GM06990 (cell line): Measurements from ENCODE around the gene AOX1.
"Not testable (repeated sequence)": the region's sequence is repeated elsewhere in the genome, so short reads cannot be mapped to it uniquely, and the experiment has no call there.

Experiments used
- DNase-seq: peaks from one replicate; pipeline ENCODE4 v3.0.0-alpha.2; 2011; ENCODE audit not compliant: insufficient read length; ENCODE audit errors: extremely low read depth
- H3K27me3 ChIP-seq: replicated peaks from 2 replicates; pipeline ENCODE4 v1.6.0; 2011; ENCODE audit warnings: low read length; ENCODE audit not compliant: control insufficient read depth, insufficient read depth
- H3K36me3 ChIP-seq: 2 replicates; pipeline ENCODE4 v1.5.1; 2011; ENCODE audit warnings: low read length; ENCODE audit not compliant: control insufficient read depth, insufficient read depth
- H3K4me3 ChIP-seq: replicated peaks from 2 replicates; pipeline ENCODE4 v1.5.1; 2011; ENCODE audit warnings: low read depth, mild to moderate bottlenecking, control low read depth, low read length
- TF ChIP-seq, protein P1 (sequence below): IDR thresholded peaks from 2 replicates; pipeline ENCODE4 v1.5.1; 2011; ENCODE audit warnings: low read length, control low read depth, mild to moderate bottlenecking, inconsistent platforms; ENCODE audit not compliant: insufficient read depth, poor library complexity, severe bottlenecking

The AOX1 gene

DNA sequence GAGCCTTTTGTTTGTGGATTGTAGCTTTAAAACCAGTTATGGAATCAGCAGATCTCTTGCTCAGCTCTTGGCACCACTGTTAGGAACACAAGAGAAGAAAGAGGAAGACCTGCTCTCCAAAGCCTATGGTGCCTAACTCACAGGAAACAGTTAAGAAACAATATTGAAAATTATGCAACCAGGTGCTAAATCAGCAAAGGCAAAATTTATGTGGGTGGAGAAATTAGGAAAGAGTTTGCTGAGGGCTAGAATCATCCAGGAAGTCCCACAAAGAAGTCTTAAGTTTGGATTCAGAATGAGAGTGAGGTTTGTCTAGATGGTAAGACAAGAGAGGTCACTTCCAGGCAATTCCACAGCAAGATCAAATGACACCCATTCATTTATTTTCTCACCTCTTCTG, 49.4 kb downstream of the AOX1 start:
- TF ChIP-seq, protein P1, sequence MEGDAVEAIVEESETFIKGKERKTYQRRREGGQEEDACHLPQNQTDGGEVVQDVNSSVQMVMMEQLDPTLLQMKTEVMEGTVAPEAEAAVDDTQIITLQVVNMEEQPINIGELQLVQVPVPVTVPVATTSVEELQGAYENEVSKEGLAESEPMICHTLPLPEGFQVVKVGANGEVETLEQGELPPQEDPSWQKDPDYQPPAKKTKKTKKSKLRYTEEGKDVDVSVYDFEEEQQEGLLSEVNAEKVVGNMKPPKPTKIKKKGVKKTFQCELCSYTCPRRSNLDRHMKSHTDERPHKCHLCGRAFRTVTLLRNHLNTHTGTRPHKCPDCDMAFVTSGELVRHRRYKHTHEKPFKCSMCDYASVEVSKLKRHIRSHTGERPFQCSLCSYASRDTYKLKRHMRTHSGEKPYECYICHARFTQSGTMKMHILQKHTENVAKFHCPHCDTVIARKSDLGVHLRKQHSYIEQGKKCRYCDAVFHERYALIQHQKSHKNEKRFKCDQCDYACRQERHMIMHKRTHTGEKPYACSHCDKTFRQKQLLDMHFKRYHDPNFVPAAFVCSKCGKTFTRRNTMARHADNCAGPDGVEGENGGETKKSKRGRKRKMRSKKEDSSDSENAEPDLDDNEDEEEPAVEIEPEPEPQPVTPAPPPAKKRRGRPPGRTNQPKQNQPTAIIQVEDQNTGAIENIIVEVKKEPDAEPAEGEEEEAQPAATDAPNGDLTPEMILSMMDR = no peak
- Histone ChIP-seq H3K36me3 (no peaks in the 10 kb centered on the region), H3K27me3 (no peaks in the 10 kb centered on the region), H3K4me3 (no peak overlapping the region)
- no peak for DNase-seq

DNA sequence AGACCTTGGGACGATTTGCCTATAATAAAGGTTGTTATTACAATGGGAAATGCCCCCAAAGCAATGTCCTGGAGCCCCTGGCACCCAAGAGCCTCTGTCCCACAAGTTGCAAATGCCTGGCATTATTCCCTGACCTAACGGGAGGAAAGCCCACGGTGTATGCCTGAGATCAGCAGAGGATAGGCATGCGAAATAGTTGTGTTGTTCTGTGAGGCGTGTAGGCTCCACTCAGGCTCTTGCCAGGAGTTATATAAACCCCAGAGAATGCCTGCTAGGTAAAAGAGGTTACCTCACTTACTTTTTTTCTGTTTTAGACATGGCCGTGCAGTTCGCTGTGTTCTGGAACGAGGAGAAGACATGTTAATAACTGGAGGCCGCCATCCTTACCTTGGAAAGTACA, 52.1 kb downstream of the AOX1 start:
- DNase-seq = no peak
- Histone ChIP-seq H3K36me3 (no peaks in the 10 kb centered on the region), H3K4me3 (no peak overlapping the region), H3K27me3 (no peaks in the 10 kb centered on the region)
- TF ChIP-seq, protein P1 = no peak

DNA sequence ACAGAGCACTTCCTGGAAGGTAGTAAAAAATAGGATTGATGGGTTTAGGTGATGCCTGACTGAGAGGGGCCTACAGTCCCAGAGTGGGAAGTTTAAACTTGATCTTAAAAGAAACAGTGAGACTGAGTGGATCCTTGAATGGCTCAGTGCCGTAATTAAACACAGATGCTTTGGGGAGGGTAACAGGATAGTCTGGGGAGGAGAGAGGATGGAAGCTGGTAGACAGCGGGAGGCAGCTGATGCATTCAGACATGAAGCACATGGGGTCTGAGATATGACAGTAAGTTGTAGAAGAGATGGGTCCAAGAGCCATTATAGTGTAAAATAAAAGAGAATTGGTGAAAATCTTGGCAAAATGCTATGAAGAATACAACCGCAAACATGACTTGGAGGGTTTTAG, 54.4 kb downstream of the AOX1 start:
- DNase-seq = no peak
- TF ChIP-seq, protein P1 = no peak
- no peaks in the 10 kb centered on the region for H3K36me3 ChIP-seq

DNA sequence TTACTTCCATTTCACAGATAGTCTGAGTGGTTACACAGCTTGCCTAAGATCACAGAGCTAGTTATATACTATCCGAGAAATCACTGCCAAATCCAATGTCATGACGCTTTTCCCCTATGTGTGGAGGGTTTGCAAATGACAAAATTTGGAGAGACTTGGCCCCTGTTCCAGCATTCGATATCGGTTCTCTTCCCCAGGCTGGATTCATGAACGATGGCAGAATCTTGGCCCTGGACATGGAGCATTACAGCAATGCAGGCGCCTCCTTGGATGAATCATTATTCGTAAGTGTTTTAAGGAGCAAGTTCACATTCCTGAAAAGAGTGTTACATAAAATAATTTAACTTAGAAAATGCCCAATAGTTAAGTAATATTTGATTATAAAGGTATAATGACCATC, 55.1 kb downstream of the AOX1 start:
- Histone ChIP-seq H3K36me3 (no peaks in the 10 kb centered on the region), H3K27me3 (no peaks in the 10 kb centered on the region), H3K4me3 (no peak overlapping the region)
- no peak for DNase-seq
- TF ChIP-seq, protein P1 = no peak

More for the DNA sequence above, 54.4 kb downstream of the AOX1 start:
- Histone ChIP-seq H3K27me3 (no peaks in the 10 kb centered on the region), H3K4me3 (no peak overlapping the region)

DNA sequence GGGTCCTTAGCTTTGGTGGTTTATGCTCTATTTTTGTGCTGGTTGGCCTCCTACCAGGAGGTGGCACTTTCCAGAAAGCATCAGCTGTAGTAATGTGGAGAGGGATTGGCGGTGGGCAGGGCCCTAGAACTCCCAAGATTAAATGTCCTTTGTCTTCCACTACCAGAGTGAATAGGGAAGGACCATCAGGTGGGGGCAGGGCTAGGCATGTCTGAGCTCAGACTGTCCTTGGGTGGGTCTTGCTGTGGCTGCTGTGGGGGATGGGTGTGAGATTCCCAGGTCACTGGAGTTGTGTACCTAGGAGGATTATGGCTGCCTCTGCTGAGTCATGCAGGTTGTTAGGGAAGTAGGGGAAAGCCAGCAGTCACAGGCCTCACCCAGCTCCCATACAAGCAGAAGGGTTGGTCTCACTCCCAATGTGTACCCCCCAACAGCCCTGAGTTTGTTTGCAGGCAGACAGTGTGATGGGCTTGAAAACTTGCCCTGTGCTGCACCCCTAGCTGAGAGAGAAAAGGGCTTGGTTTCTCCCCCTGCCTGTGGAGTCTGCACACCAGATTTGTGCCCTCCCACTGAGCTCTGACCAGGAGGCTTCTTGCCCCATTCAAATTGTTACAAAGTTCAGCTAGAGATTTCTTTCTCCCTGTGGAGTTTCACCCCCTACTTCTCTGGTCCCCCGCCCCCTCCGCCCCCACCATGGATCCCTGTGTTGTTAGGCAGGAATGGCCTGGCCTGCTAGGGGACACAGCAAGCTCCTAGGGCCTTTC, 62.9 kb downstream of the AOX1 start:
- H3K27me3 ChIP-seq, H3K36me3 ChIP-seq, H3K4me3 ChIP-seq, DNase-seq: not testable (repeated sequence)

DNA sequence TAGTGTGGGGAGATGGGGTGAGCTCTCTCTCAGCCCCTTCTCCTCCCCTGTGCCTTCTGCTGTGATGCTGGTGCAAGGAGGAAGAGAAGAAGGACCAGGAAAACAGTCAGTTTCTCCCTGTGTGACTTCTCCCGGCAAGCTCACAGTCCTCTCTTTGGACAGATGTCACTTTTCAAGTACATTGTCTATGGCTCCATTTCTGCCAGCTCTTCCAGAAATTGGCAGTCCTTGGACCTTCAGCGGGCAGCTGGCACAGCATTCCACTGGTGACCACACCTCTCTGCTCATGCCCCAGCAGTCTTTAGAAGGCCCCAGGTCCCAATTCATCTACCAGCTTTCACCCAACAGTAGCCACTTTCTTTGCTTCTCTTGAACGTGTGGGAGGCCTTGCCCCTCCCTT, 63.9 kb downstream of the AOX1 start:
- TF ChIP-seq, protein P1 = no peak
- no peaks in the 10 kb centered on the region for H3K36me3 ChIP-seq
- no peaks in the 10 kb centered on the region; the same call in 1 of the 2 replicates for H3K27me3 ChIP-seq
- H3K4me3 ChIP-seq = no peak overlapping the region
- no peak for DNase-seq
